H9 (cell line): ENCODE data around the gene CDK15. TPM values are rescaled to one million over a fixed set of nuclear protein-coding genes. Genes with fewer than 3 reads are reported as not detected.

Source experiments
- DNase-seq: peaks from one replicate; pipeline ENCODE4 v3.0.0-alpha.2; 2017
- H2AFZ ChIP-seq: one replicate; pipeline ENCODE4 v1.6.1; 2013; ENCODE audit warnings: mild to moderate bottlenecking, low read length, control low read depth, moderate library complexity
- H2AK5ac ChIP-seq: 2 replicates; pipeline ENCODE4 v1.6.1; 2013; ENCODE audit warnings: low read length, control low read depth, mixed read lengths; ENCODE audit not compliant: insufficient read length
- H2BK120ac ChIP-seq: one replicate; pipeline ENCODE4 v1.6.1; 2013; ENCODE audit warnings: low read depth, mild to moderate bottlenecking, low read length, control low read depth, inconsistent platforms; ENCODE audit not compliant: poor library complexity, severe bottlenecking
- H2BK12ac ChIP-seq: 2 replicates; pipeline ENCODE4 v1.6.1; 2013; ENCODE audit warnings: low read length, control low read depth, mixed read lengths, low read depth; ENCODE audit not compliant: insufficient read length
- H2BK15ac ChIP-seq: 2 replicates; pipeline ENCODE4 v1.6.1; 2013; ENCODE audit warnings: low read depth, low read length, control low read depth
- H2BK20ac ChIP-seq: one replicate; pipeline ENCODE4 v1.6.1; 2013; ENCODE audit warnings: low read depth, mild to moderate bottlenecking, low read length, control low read depth, inconsistent platforms; ENCODE audit not compliant: poor library complexity, severe bottlenecking
- H2BK5ac ChIP-seq: 2 replicates; pipeline ENCODE4 v1.6.1; 2013; ENCODE audit warnings: low read length, control low read depth, mixed read lengths; ENCODE audit not compliant: insufficient read length
- H3K14ac ChIP-seq: 2 replicates; pipeline ENCODE4 v1.6.1; 2013; ENCODE audit warnings: low read length, control low read depth; ENCODE audit not compliant: insufficient read depth
- H3K18ac ChIP-seq: 2 replicates; pipeline ENCODE4 v1.6.1; 2013; ENCODE audit warnings: low read depth, mild to moderate bottlenecking, mixed read lengths, low read length, control low read depth; ENCODE audit not compliant: insufficient read length
- H3K23ac ChIP-seq: 2 replicates; pipeline ENCODE4 v1.6.1; 2013; ENCODE audit warnings: low read length, control low read depth, mixed read lengths, low read depth; ENCODE audit not compliant: insufficient read length
- H3K23me2 ChIP-seq: 2 replicates; pipeline ENCODE4 v1.6.1; 2013; ENCODE audit warnings: low read depth, mild to moderate bottlenecking, mixed read lengths, low read length, control low read depth; ENCODE audit not compliant: insufficient read length, poor library complexity, severe bottlenecking
- H3K27ac ChIP-seq: 2 replicates; pipeline ENCODE4 v1.5.1; 2013; ENCODE audit warnings: low read length, control low read depth, mixed read lengths, low read depth; ENCODE audit not compliant: insufficient read length
- H3K27me3 ChIP-seq: 2 replicates; pipeline ENCODE4 v1.6.1; 2013; ENCODE audit warnings: low read length, control low read depth, inconsistent platforms; ENCODE audit not compliant: insufficient read depth
- H3K4ac ChIP-seq: 2 replicates; pipeline ENCODE4 v1.6.1; 2013; ENCODE audit warnings: low read depth, mild to moderate bottlenecking, control low read depth, inconsistent platforms, low read length, moderate library complexity
- H3K4me1 ChIP-seq: 2 replicates; pipeline ENCODE4 v1.6.1; 2013; ENCODE audit warnings: low read length, control low read depth, inconsistent platforms; ENCODE audit not compliant: insufficient read depth
- H3K4me2 ChIP-seq: 2 replicates; pipeline ENCODE4 v1.6.1; 2013; ENCODE audit warnings: low read length, control low read depth, mixed read lengths; ENCODE audit not compliant: insufficient read length, insufficient read depth
- H3K56ac ChIP-seq: 2 replicates; pipeline ENCODE4 v1.6.1; 2013; ENCODE audit warnings: low read depth, mild to moderate bottlenecking, mixed read lengths, low read length, control low read depth; ENCODE audit not compliant: insufficient read length
- H3K79me1 ChIP-seq: 2 replicates; pipeline ENCODE4 v1.6.1; 2013; ENCODE audit warnings: low read depth, mild to moderate bottlenecking, moderate library complexity, low read length, control low read depth, inconsistent platforms; ENCODE audit not compliant: insufficient read depth, poor library complexity, severe bottlenecking
- H3K79me2 ChIP-seq: 2 replicates; pipeline ENCODE4 v1.6.1; 2013; ENCODE audit warnings: low read length, control low read depth, inconsistent platforms; ENCODE audit not compliant: insufficient read depth
- H3K9ac ChIP-seq: 2 replicates; pipeline ENCODE4 v1.6.1; 2013; ENCODE audit warnings: low read length, control low read depth, mixed read lengths; ENCODE audit not compliant: insufficient read length; ENCODE audit errors: extremely low read depth
- H3K9me3 ChIP-seq: one replicate; pipeline ENCODE4 v1.6.1; 2013; ENCODE audit warnings: low read depth, low read length, inconsistent platforms; ENCODE audit not compliant: control insufficient read depth
- H3T11ph ChIP-seq: one replicate; pipeline ENCODE4 v1.6.1; 2013; ENCODE audit warnings: mild to moderate bottlenecking, low read length, control low read depth, inconsistent platforms
- H4K20me1 ChIP-seq: one replicate; pipeline ENCODE4 v1.6.1; 2013; ENCODE audit not compliant: control insufficient read depth, insufficient read length, insufficient read depth
- H4K5ac ChIP-seq: 2 replicates; pipeline ENCODE4 v1.6.1; 2013; ENCODE audit warnings: low read depth, mild to moderate bottlenecking, mixed read lengths, low read length, control low read depth; ENCODE audit not compliant: insufficient read length
- H4K8ac ChIP-seq: replicated peaks from 2 replicates; pipeline ENCODE4 v1.6.1; 2013; ENCODE audit warnings: low read length, control low read depth, mixed read lengths, low read depth; ENCODE audit not compliant: insufficient read length
- H4K91ac ChIP-seq: 2 replicates; pipeline ENCODE4 v1.6.1; 2013; ENCODE audit warnings: low read depth, mild to moderate bottlenecking, moderate library complexity, mixed read lengths, low read length, control low read depth; ENCODE audit not compliant: insufficient read length
- H3K27ac Mint-ChIP-seq, 3 experiments: 2 replicates in 2 of 3; 3 replicates in 1 of 3; pipeline ENCODE4 v1.8.0; 2020 to 2021; ENCODE audit warnings: mixed read lengths in 3 of 3, mild to moderate bottlenecking in 1 of 3, moderate library complexity in 1 of 3
- H3K27me3 Mint-ChIP-seq: 2 replicates; pipeline ENCODE4 v1.8.0; 2021; ENCODE audit warnings: low read depth, mild to moderate bottlenecking, moderate library complexity, mixed read lengths
- H3K36me3 Mint-ChIP-seq, 3 experiments: 2 replicates in 2 of 3; 3 replicates in 1 of 3; pipeline ENCODE4 v1.8.0; 2020 to 2021; ENCODE audit warnings: low read depth in 3 of 3, mixed read lengths in 3 of 3; ENCODE audit not compliant: insufficient read depth in 1 of 3
- H3K4me1 Mint-ChIP-seq, 2 experiments: 2 replicates each; pipeline ENCODE4 v1.8.0; 2020; ENCODE audit warnings: mixed read lengths in 2 of 2
- H3K4me3 Mint-ChIP-seq, 2 experiments: 2 replicates in 1 of 2; 3 replicates in 1 of 2; pipeline ENCODE4 v1.8.0; 2020 to 2021; ENCODE audit warnings: mild to moderate bottlenecking in 2 of 2, mixed read lengths in 2 of 2, moderate library complexity in 1 of 2
- H3K9me3 Mint-ChIP-seq, 2 experiments: 2 replicates in 1 of 2; 3 replicates in 1 of 2; pipeline ENCODE4 v1.8.0; 2020; ENCODE audit warnings: mild to moderate bottlenecking in 2 of 2, mixed read lengths in 2 of 2, moderate library complexity in 1 of 2
- CTCF ChIP-seq: fragments of 200-600 bp; sonication (generic); conservative IDR thresholded peaks from 3 replicates; pipeline ENCODE4 v1.8.0; 2021; ENCODE audit warnings: antibody characterized with exemption, mild to moderate bottlenecking
- WGBS: extraction: QIAGEN DNeasy Blood & Tissue Kit; methylation state at CpG from one replicate; pipeline ENCODE4 v1.1.7; 2013; ENCODE audit warnings: missing lambda C conversion rate, low lambda C conversion rate, mixed read lengths; ENCODE audit not compliant: insufficient read length; ENCODE audit errors: extremely low coverage; 5-methylcytosine and 5-hydroxymethylcytosine counted together
- total RNA-seq: library from RNA; stranded (reverse); gene quantifications from 2 replicates; pipeline ENCODE4 v1.2.1, GENCODE V29; 2021

CDK15 gene
- total RNA-seq, 1 experiment from 2014 or later = not detected

GRCh38 chr2:201880579-201880978 is 74.2 kb downstream of the CDK15 start:
- Mint-ChIP-seq H3K4me3 (no peak overlapping the region), H3K27me3 (peaks cover 7% of the 10 kb centered on the region), H3K9me3 (no peaks in the 10 kb centered on the region), H3K4me1 (peaks cover 22 to 29% of the 10 kb centered on the region in 2 experiments), H3K36me3 (no peaks in the 10 kb centered on the region), H3K27ac (no peak overlapping the region)
- Histone ChIP-seq H3K23ac (no peak overlapping the region), H3K23me2 (no peaks in the 10 kb centered on the region), H3K4ac (no peak overlapping the region), H4K8ac (no peak overlapping the region), H3K4me2 (no peak overlapping the region), H3K27ac (no peak overlapping the region), H2BK15ac (no peak overlapping the region), H2AK5ac (no peak overlapping the region), H3T11ph (no peak overlapping the region), H3K79me1 (no peaks in the 10 kb centered on the region), H2BK5ac (no peak overlapping the region), H3K18ac (no peak overlapping the region), H3K56ac (no peak overlapping the region), H3K9me3 (no peaks in the 10 kb centered on the region), H4K5ac (no peak overlapping the region), H2BK120ac (no peak overlapping the region), H2BK20ac (no peak overlapping the region), H3K79me2 (no peaks in the 10 kb centered on the region), H3K27me3 (no peaks in the 10 kb centered on the region; the same call in 1 of the 2 replicates), H4K20me1 (no peaks in the 10 kb centered on the region), H3K9ac (no peak overlapping the region), H3K14ac (no peak overlapping the region; the same call in 1 of the 2 replicates), H2AFZ (no peak overlapping the region), H4K91ac (no peak overlapping the region), H2BK12ac (no peak overlapping the region), H3K4me1 (0 out of 2 replicates have a peak, but pooled peaks cover 3% of the 10 kb centered on the region)
- no peak for DNase-seq
- TF ChIP-seq CTCF = no peak
- no CpG with 5 or more reads among the region's 3 CpGs for WGBS
